Trophoblast cell (in vitro differentiated cells and primary cell): ENCODE measurements around the gene RAI2.
A peak's percentile ranks its signal among the peaks of the same experiment; 100 is the strongest.

Experiments
- DNase-seq, 2 donors: peaks; one replicate each; pipeline ENCODE4 v3.0.0-alpha.2; 2016
- H2AFZ ChIP-seq: 2 replicates; pipeline ENCODE4 v1.6.1; 2013; ENCODE audit warnings: low read length, moderate library complexity, mild to moderate bottlenecking; ENCODE audit not compliant: insufficient read depth, poor library complexity
- H2AK5ac ChIP-seq: 2 replicates; pipeline ENCODE4 v1.6.1; 2013; ENCODE audit warnings: mild to moderate bottlenecking, low read length
- H2BK120ac ChIP-seq: 2 replicates; pipeline ENCODE4 v1.6.1; 2013; ENCODE audit warnings: low read length, mild to moderate bottlenecking, moderate library complexity; ENCODE audit not compliant: insufficient read depth, poor library complexity
- H2BK12ac ChIP-seq: 2 replicates; pipeline ENCODE4 v1.6.1; 2013; ENCODE audit warnings: mild to moderate bottlenecking, low read length, moderate library complexity
- H2BK5ac ChIP-seq: 2 replicates; pipeline ENCODE4 v1.6.1; 2013; ENCODE audit warnings: low read length, low read depth, moderate library complexity, mild to moderate bottlenecking; ENCODE audit not compliant: poor library complexity
- H3K14ac ChIP-seq: 2 replicates; pipeline ENCODE4 v1.6.1; 2013; ENCODE audit warnings: mild to moderate bottlenecking, low read length
- H3K18ac ChIP-seq: 2 replicates; pipeline ENCODE4 v1.6.1; 2013; ENCODE audit warnings: mild to moderate bottlenecking, low read length
- H3K23ac ChIP-seq: 2 replicates; pipeline ENCODE4 v1.6.1; 2013; ENCODE audit warnings: low read length
- H3K27ac ChIP-seq: 2 replicates; pipeline ENCODE4 v1.5.1; 2013; ENCODE audit warnings: low read depth, mild to moderate bottlenecking, inconsistent platforms, low read length, moderate library complexity
- H3K27me3 ChIP-seq: 2 replicates; pipeline ENCODE4 v1.6.1; 2013; ENCODE audit warnings: inconsistent platforms, mild to moderate bottlenecking, low read length, moderate library complexity; ENCODE audit not compliant: insufficient read depth
- H3K36me3 ChIP-seq, 2 experiments: 1 replicate in 1 of 2; 2 replicates in 1 of 2; pipeline ENCODE4 v1.6.1; 2013; ENCODE audit warnings: low read length in 2 of 2, mild to moderate bottlenecking in 2 of 2, moderate library complexity in 1 of 2; ENCODE audit not compliant: insufficient read depth in 2 of 2, control insufficient read depth in 1 of 2
- H3K4ac ChIP-seq: 2 replicates; pipeline ENCODE4 v1.6.1; 2013; ENCODE audit warnings: low read depth, mild to moderate bottlenecking, low read length, moderate library complexity
- H3K4me1 ChIP-seq, 2 experiments: 1 replicate in 1 of 2; 2 replicates in 1 of 2; pipeline ENCODE4 v1.6.1; 2013; ENCODE audit warnings: low read length in 2 of 2, mild to moderate bottlenecking in 2 of 2, moderate library complexity in 1 of 2; ENCODE audit not compliant: insufficient read depth in 2 of 2, control insufficient read depth in 1 of 2
- H3K4me2 ChIP-seq: 2 replicates; pipeline ENCODE4 v1.6.1; 2013; ENCODE audit warnings: inconsistent platforms, mild to moderate bottlenecking, low read length, moderate library complexity
- H3K4me3 ChIP-seq: 2 replicates; pipeline ENCODE4 v1.5.1; 2013; ENCODE audit warnings: mild to moderate bottlenecking, low read depth, low read length, inconsistent platforms
- H3K79me1 ChIP-seq: one replicate; pipeline ENCODE4 v1.6.1; 2013; ENCODE audit warnings: low read length
- H3K79me2 ChIP-seq: 2 replicates; pipeline ENCODE4 v1.6.1; 2013; ENCODE audit warnings: low read length, mild to moderate bottlenecking; ENCODE audit not compliant: control insufficient read depth, insufficient read depth, poor library complexity
- H3K9ac ChIP-seq: 2 replicates; pipeline ENCODE4 v1.6.1; 2013; ENCODE audit warnings: mild to moderate bottlenecking, low read length
- H3K9me3 ChIP-seq: 2 replicates; pipeline ENCODE4 v1.6.1; 2013; ENCODE audit warnings: low read depth, mild to moderate bottlenecking, control low read depth, inconsistent platforms, low read length; ENCODE audit not compliant: insufficient read depth
- H4K12ac ChIP-seq: 2 replicates; pipeline ENCODE4 v1.6.1; 2013; ENCODE audit warnings: low read depth, mild to moderate bottlenecking, low read length, moderate library complexity
- H4K8ac ChIP-seq: 2 replicates; pipeline ENCODE4 v1.6.1; 2013; ENCODE audit warnings: low read depth, mild to moderate bottlenecking, low read length, moderate library complexity
- H4K91ac ChIP-seq: one replicate; pipeline ENCODE4 v1.6.1; 2013; ENCODE audit warnings: low read depth, mild to moderate bottlenecking, low read length, moderate library complexity
- WGBS: extraction: QIAGEN DNeasy Blood & Tissue Kit; methylation state at CpG from one replicate; pipeline ENCODE4 v1.1.7; 2013; ENCODE audit warnings: missing lambda C conversion rate; ENCODE audit not compliant: insufficient read length, insufficient coverage; ENCODE audit errors: extremely low coverage; 5-methylcytosine and 5-hydroxymethylcytosine counted together

RAI2 gene

GRCh38 chrX:17876135-17876534 lies 15.0 kb upstream of the RAI2 start:
- no peaks in the 10 kb centered on the region for H3K79me1 ChIP-seq
- no peak overlapping the region for H3K4ac ChIP-seq
- no peak overlapping the region for H4K12ac ChIP-seq
- no peak overlapping the region for H3K4me3 ChIP-seq
- no peak overlapping the region for H3K14ac ChIP-seq
- H2AK5ac ChIP-seq = no peak overlapping the region
- H3K36me3 ChIP-seq = no peaks in the 10 kb centered on the region
- no peak overlapping the region for H3K9ac ChIP-seq
- no peaks in the 10 kb centered on the region for H3K27me3 ChIP-seq
- no peak overlapping the region for H2BK12ac ChIP-seq
- H3K4me1 ChIP-seq = no peaks in the 10 kb centered on the region
- DNase-seq = no peak
- no peak overlapping the region for H2AFZ ChIP-seq
- H3K27ac ChIP-seq = no peak overlapping the region
- no peak overlapping the region for H2BK5ac ChIP-seq
- no peaks in the 10 kb centered on the region for H3K9me3 ChIP-seq
- H3K18ac ChIP-seq = no peak overlapping the region
- no peak overlapping the region for H2BK120ac ChIP-seq
- H4K91ac ChIP-seq = no peak overlapping the region
- no peak overlapping the region for H3K4me2 ChIP-seq
- no peaks in the 10 kb centered on the region for H3K79me2 ChIP-seq
- H3K23ac ChIP-seq = no peak overlapping the region
- no peak overlapping the region for H4K8ac ChIP-seq

GRCh38 chrX:17869580-17869979 lies 8.5 kb upstream of the RAI2 start:
- DNase-seq = no peak
- Histone ChIP-seq H4K8ac (no peak overlapping the region), H3K79me1 (no peaks in the 10 kb centered on the region), H2AFZ (no peak overlapping the region), H3K79me2 (no peaks in the 10 kb centered on the region), H3K4me3 (no peak overlapping the region), H3K9ac (no peak overlapping the region), H3K4me1 (no peaks in the 10 kb centered on the region), H4K12ac (no peak overlapping the region), H3K9me3 (no peaks in the 10 kb centered on the region), H3K4ac (no peak overlapping the region), H4K91ac (no peak overlapping the region), H3K27ac (no peak overlapping the region), H2BK12ac (no peak overlapping the region), H3K14ac (no peak overlapping the region), H3K36me3 (no peaks in the 10 kb centered on the region), H2BK5ac (no peak overlapping the region), H3K23ac (no peak overlapping the region), H2AK5ac (no peak overlapping the region), H3K27me3 (no peaks in the 10 kb centered on the region), H3K18ac (no peak overlapping the region), H3K4me2 (no peak overlapping the region), H2BK120ac (no peak overlapping the region)
- no CpG with 5 or more reads among the region's 2 CpGs for WGBS

- Histone ChIP-seq H3K27me3 (peaks cover 21% of the 10 kb centered on the region), H3K27ac (no peak overlapping the region), H2BK120ac (no peak overlapping the region), H2BK12ac (no peak overlapping the region), H3K23ac (no peak overlapping the region), H2BK5ac (no peak overlapping the region), H4K12ac (no peak overlapping the region), H4K8ac (no peak overlapping the region), H2AFZ (no peak overlapping the region), H3K4me1 (no peaks in the 10 kb centered on the region), H2AK5ac (no peak overlapping the region), H3K79me1 (no peaks in the 10 kb centered on the region), H3K9ac (no peak overlapping the region), H3K14ac (no peak overlapping the region), H3K18ac (no peak overlapping the region), H3K4ac (no peak overlapping the region), H3K4me2 (peak overlapping the region; percentile 73), H4K91ac (no peak overlapping the region), H3K79me2 (no peaks in the 10 kb centered on the region), H3K36me3 (no peaks in the 10 kb centered on the region), H3K9me3 (no peaks in the 10 kb centered on the region), H3K4me3 (no peak overlapping the region)
- WGBS = no CpG with 5 or more reads among the region's 15 CpGs
- DNase-seq = no peak
Measured at GRCh38 chrX:17861489-17862011, 452 bp upstream of the RAI2 start.

GRCh38 chrX:17860179-17860780 lies 818 bp downstream of the RAI2 start:
- H2BK120ac ChIP-seq = no peak overlapping the region
- no peak overlapping the region for H3K23ac ChIP-seq
- H2BK12ac ChIP-seq = no peak overlapping the region
- no peak overlapping the region for H3K27ac ChIP-seq
- no peaks in the 10 kb centered on the region for H3K4me1 ChIP-seq
- H3K36me3 ChIP-seq = no peaks in the 10 kb centered on the region
- H3K4ac ChIP-seq = no peak overlapping the region
- no peak for DNase-seq
- WGBS = no CpG with 5 or more reads among the region's 53 CpGs
- H3K18ac ChIP-seq = no peak overlapping the region
- no peaks in the 10 kb centered on the region for H3K79me2 ChIP-seq
- no peak overlapping the region for H3K14ac ChIP-seq
- no peaks in the 10 kb centered on the region for H3K79me1 ChIP-seq
- no peak overlapping the region for H4K12ac ChIP-seq
- no peak overlapping the region for H3K9ac ChIP-seq
- no peak overlapping the region for H2AK5ac ChIP-seq
- peaks cover 21% of the 10 kb centered on the region for H3K27me3 ChIP-seq
- H4K91ac ChIP-seq = no peak overlapping the region
- H4K8ac ChIP-seq = no peak overlapping the region
- peak overlapping the region; percentile 73 for H3K4me2 ChIP-seq
- H2BK5ac ChIP-seq = no peak overlapping the region
- no peak overlapping the region for H2AFZ ChIP-seq
- peak overlapping the region; percentile 62 for H3K4me3 ChIP-seq
- no peaks in the 10 kb centered on the region for H3K9me3 ChIP-seq
